Esophagus muscularis mucosa (tissue), 4 donors: Measurements from ENCODE around the gene TMEM170B. TPM values are rescaled to one million over a fixed set of nuclear protein-coding genes. Genes with fewer than 3 reads are reported as not detected.

Experiments
- DNase-seq: peaks from one replicate; pipeline ENCODE4 v3.0.0-alpha.2; 2017; ENCODE audit errors: extremely low spot score
- H3K27ac ChIP-seq, 4 donors: fragments of 200-600 bp; sonication (generic); replicated peaks in 1 of 4; 1 replicate in 3 of 4; 2 replicates in 1 of 4; pipeline ENCODE4 v1.5.1; 2016 to 2019; ENCODE audit warnings: mild to moderate bottlenecking in 1 of 4
- H3K27me3 ChIP-seq, 4 donors: fragments of 200-600 bp; sonication (generic); one replicate each; pipeline versions ENCODE4 v1.5.1 to v1.6.0; 2016 to 2019
- H3K36me3 ChIP-seq, 4 donors: fragments of 200-600 bp; sonication (generic); one replicate each; pipeline ENCODE4 v1.5.1; 2016 to 2019
- H3K4me1 ChIP-seq, 4 donors: fragments of 200-600 bp; sonication (generic); one replicate each; pipeline ENCODE4 v1.5.1; 2016 to 2019
- H3K4me3 ChIP-seq, 4 donors: fragments of 200-600 bp; sonication (generic); 1 replicate in 2 of 4; 2 replicates in 2 of 4; pipeline ENCODE4 v1.5.1; 2016 to 2019; ENCODE audit warnings: mild to moderate bottlenecking in 4 of 4, moderate library complexity in 1 of 4
- H3K9me3 ChIP-seq, 4 donors: fragments of 200-600 bp; sonication (generic); 1 replicate in 3 of 4; 2 replicates in 1 of 4; pipeline ENCODE4 v1.5.1; 2016 to 2019
- CTCF ChIP-seq, 3 experiments: fragments of 200-600 bp in 2 of 3; fragments of 450-650 bp in 1 of 3; sonication (generic) in 2 of 3; IDR thresholded peaks; one replicate each; pipeline ENCODE4 v1.5.1; 2017 to 2019; ENCODE audit warnings: antibody characterized with exemption in 3 of 3, mild to moderate bottlenecking in 2 of 3, moderate library complexity in 1 of 3
- EP300 ChIP-seq: sonication (generic); formaldehyde crosslinking; IDR thresholded peaks from one replicate; pipeline ENCODE4 v1.6.1; 2017; ENCODE audit warnings: antibody characterized with exemption
- POLR2A ChIP-seq: fragments of 450-650 bp; IDR thresholded peaks from one replicate; pipeline ENCODE4 v1.6.1; 2017; ENCODE audit warnings: antibody characterized with exemption, moderate library complexity, mild to moderate bottlenecking, low read depth
- POLR2AphosphoS5 ChIP-seq, 2 donors: sonication (generic); formaldehyde crosslinking; IDR thresholded peaks; one replicate each; pipeline ENCODE4 v1.6.1; 2017; ENCODE audit warnings: antibody characterized with exemption in 2 of 2
- WGBS: methylation state at CpG from one replicate; pipeline ENCODE4 v1.1.5; 2018; 5-methylcytosine and 5-hydroxymethylcytosine counted together
- intact Hi-C: fragments of 100-400 bp; cut with DNase I; formaldehyde crosslinking; loops from one replicate; pipeline ENCODE4 v1.15.1; 2023
- total RNA-seq, 4 donors: library from RNA; depleted of rRNA; stranded (reverse); fragments of >200 nt; gene quantifications; one replicate each; pipeline versions ENCODE4 v1.1.0 to v1.2.1, GENCODE V29; 2016

Gene TMEM170B
- total RNA-seq, 4 donors from 2014 or later, result 5.4 to 8.6 (median 6.2) TPM

GRCh38 chr6:11598687-11599086 lies 61.1 kb downstream of the TMEM170B start:
- Histone ChIP-seq H3K9me3 (no peaks in the 10 kb centered on the region), H3K27ac (no peak overlapping the region), H3K27me3 (no peaks in the 10 kb centered on the region), H3K4me1 (no peaks in the 10 kb centered on the region), H3K4me3 (no peak overlapping the region), H3K36me3 (no peaks in the 10 kb centered on the region)
- peak; percentile 39 for DNase-seq
- intact Hi-C loops, result no loop called here
- WGBS, result 78% methylated on average over 8 of the region's 8 CpGs
- TF ChIP-seq POLR2A, result no peak
- no peak for TF ChIP-seq CTCF (IDR thresholded peaks at IDR 0.05)
- no peak for TF ChIP-seq POLR2AphosphoS5 (IDR thresholded peaks at IDR 0.05)
- no peak for TF ChIP-seq EP300

DNA sequence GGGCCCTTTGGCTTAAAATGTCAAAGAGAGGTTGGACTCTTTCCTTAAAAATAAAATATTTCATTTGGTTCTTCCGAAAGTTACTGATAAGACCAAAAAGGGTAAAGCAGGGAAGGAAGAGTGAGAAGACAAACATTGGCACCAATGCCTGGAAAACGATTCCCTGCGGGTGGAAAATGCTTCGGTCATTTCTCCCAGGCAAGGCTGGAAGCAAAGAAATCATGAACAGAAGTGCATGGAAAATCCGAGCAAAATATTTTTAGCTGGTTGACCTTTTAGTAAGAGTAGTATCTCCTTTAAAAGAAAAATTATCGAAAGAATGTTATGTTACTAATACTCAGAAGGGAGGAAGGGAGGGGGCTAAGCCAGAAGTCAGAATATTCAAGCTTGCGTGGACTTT lies 62.7 kb downstream of the TMEM170B start:
- Histone ChIP-seq H3K27ac (peak overlapping the region in 1 of 4 donors; percentile 7), H3K36me3 (no peaks in the 10 kb centered on the region), H3K27me3 (no peaks in the 10 kb centered on the region), H3K4me1 (peaks cover 4 to 10% (median 6%) of the 10 kb centered on the region in 4 donors), H3K4me3 (no peak overlapping the region), H3K9me3 (no peaks in the 10 kb centered on the region)
- DNase-seq, result peak; percentile 87
- 69% methylated on average over 7 of the region's 7 CpGs for WGBS
- TF ChIP-seq EP300 (no peak), CTCF (IDR thresholded peaks at IDR 0.05) (no peak), POLR2A (no peak), POLR2AphosphoS5 (IDR thresholded peaks at IDR 0.05) (no peak)
- intact Hi-C loops, result no loop called here

GRCh38 chr6:11601776-11602605 lies 64.4 kb downstream of the TMEM170B start:
- Histone ChIP-seq H3K9me3 (no peaks in the 10 kb centered on the region), H3K27me3 (no peaks in the 10 kb centered on the region), H3K4me3 (no peak overlapping the region), H3K27ac (no peak overlapping the region), H3K36me3 (no peaks in the 10 kb centered on the region), H3K4me1 (peaks cover 22 to 27% (median 23%) of the 10 kb centered on the region in 4 donors)
- peak; percentile 62 for DNase-seq
- WGBS, result 88% methylated on average over 7 of the region's 7 CpGs
- TF ChIP-seq POLR2A, result no peak
- intact Hi-C loops, result no loop called here

DNA sequence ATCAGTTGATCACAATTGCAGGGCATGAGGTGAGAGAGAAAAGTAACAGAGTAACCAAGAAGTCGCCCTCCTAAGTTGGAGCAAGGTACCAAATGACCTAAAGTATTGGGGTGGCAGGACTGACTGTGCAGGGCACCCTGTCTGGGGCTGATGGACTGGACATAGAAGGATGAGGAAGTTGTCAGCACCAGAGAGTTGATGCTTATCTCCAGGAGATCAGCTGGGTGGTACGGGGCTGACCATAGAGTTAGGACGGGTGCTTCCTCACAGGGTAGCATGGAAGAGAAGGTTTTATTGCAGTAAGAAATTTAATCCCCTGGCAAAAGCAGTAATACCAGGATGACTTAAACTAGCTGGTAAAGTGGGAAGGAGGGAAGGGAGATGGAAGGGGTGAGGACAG lies 66.7 kb downstream of the TMEM170B start:
- H3K4me1 ChIP-seq, result peaks cover 29 to 39% (median 36%) of the 10 kb centered on the region in 4 donors
- no peak overlapping the region for H3K4me3 ChIP-seq
- no peaks in the 10 kb centered on the region for H3K9me3 ChIP-seq
- TF ChIP-seq POLR2AphosphoS5 (IDR thresholded peaks at IDR 0.05) (no peak), CTCF (IDR thresholded peaks at IDR 0.05) (no peak), EP300 (no peak), POLR2A (no peak)
- no peaks in the 10 kb centered on the region for H3K27me3 ChIP-seq
- no peaks in the 10 kb centered on the region for H3K36me3 ChIP-seq
- no peak for DNase-seq
- intact Hi-C loops, result no loop called here
- H3K27ac ChIP-seq, result no peak overlapping the region
- 82% methylated on average over 3 of the region's 3 CpGs for WGBS

DNA sequence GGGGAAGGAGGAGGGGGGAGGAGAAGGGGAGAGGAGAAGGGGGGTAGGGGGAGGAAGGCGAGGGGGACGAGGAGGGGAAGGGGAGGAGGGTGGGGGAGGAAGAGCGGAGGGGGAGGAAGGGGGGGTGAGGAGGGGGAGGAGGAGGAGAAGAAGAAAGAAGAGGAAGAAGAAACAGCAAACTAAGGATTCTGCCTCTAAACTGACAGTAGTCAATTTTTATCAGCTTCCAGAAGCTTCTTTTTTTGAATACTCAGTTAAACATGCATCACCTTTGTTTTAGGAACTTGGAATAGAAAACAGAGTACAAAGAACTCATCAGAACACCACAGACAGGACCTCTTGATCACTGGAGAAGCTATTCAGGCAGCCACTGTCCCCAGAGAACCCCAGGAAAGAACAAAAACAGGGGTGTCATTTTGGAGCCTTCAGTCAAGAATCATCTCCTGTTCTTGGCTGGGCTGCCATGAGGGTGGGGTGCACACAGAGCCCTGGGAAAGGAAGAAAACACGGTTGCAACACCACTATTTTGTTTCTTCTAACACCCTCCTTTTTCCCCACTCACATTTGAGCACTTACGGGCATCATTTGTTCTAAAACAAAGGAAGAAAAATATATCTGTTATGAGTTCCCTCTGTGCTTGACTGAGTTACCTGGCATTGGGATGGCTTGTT lies 67.4 kb downstream of the TMEM170B start:
- Histone ChIP-seq H3K4me1 (peaks cover 29 to 42% (median 38%) of the 10 kb centered on the region in 4 donors), H3K36me3 (no peaks in the 10 kb centered on the region), H3K27ac (peak overlapping the region; percentile 28 to 57 (median 38)), H3K27me3 (no peaks in the 10 kb centered on the region), H3K4me3 (no peak overlapping the region), H3K9me3 (no peaks in the 10 kb centered on the region)
- WGBS, result 62% methylated on average over 5 of the region's 5 CpGs
- no peak for DNase-seq
- no peak for TF ChIP-seq EP300
- TF ChIP-seq POLR2AphosphoS5 (IDR thresholded peaks at IDR 0.05), result no peak
- intact Hi-C loops, result no loop called here
